ENCODE measurements around the gene CHCHD3. TPM values are rescaled to one million over a fixed set of nuclear protein-coding genes. Genes with fewer than 3 reads are reported as not detected.

The CHCHD3 gene
- total RNA-seq, 1 experiment from 2014 or later, result 114 TPM

DNA sequence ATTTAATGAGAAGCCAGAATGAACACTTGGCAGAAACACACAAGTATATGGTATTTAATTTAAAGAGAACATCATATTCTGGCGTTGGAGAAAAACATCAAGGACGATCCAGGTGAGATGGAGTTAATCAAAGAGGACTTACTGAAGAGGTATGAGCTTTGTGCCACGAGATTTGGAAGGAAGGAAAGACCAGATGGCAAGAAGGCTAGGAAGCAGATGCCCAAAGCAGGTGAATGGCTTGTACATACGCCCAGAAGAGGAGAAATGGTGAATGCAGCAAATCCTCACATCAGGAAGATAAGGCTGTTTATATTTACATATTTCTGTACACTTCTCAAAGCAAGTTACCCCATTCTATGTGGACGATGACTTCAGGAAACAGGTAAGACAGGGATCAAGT, 341.7 kb downstream of the CHCHD3 start (continued):
- TF ChIP-seq, protein P1, sequence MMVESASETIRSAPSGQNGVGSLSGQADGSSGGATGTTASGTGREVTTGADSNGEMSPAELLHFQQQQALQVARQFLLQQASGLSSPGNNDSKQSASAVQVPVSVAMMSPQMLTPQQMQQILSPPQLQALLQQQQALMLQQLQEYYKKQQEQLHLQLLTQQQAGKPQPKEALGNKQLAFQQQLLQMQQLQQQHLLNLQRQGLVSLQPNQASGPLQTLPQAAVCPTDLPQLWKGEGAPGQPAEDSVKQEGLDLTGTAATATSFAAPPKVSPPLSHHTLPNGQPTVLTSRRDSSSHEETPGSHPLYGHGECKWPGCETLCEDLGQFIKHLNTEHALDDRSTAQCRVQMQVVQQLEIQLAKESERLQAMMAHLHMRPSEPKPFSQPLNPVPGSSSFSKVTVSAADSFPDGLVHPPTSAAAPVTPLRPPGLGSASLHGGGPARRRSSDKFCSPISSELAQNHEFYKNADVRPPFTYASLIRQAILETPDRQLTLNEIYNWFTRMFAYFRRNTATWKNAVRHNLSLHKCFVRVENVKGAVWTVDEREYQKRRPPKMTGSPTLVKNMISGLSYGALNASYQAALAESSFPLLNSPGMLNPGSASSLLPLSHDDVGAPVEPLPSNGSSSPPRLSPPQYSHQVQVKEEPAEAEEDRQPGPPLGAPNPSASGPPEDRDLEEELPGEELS (CRISPR knock-in tag; IDR thresholded peaks at IDR 0.05), result no peak
- TF ChIP-seq, protein P2, sequence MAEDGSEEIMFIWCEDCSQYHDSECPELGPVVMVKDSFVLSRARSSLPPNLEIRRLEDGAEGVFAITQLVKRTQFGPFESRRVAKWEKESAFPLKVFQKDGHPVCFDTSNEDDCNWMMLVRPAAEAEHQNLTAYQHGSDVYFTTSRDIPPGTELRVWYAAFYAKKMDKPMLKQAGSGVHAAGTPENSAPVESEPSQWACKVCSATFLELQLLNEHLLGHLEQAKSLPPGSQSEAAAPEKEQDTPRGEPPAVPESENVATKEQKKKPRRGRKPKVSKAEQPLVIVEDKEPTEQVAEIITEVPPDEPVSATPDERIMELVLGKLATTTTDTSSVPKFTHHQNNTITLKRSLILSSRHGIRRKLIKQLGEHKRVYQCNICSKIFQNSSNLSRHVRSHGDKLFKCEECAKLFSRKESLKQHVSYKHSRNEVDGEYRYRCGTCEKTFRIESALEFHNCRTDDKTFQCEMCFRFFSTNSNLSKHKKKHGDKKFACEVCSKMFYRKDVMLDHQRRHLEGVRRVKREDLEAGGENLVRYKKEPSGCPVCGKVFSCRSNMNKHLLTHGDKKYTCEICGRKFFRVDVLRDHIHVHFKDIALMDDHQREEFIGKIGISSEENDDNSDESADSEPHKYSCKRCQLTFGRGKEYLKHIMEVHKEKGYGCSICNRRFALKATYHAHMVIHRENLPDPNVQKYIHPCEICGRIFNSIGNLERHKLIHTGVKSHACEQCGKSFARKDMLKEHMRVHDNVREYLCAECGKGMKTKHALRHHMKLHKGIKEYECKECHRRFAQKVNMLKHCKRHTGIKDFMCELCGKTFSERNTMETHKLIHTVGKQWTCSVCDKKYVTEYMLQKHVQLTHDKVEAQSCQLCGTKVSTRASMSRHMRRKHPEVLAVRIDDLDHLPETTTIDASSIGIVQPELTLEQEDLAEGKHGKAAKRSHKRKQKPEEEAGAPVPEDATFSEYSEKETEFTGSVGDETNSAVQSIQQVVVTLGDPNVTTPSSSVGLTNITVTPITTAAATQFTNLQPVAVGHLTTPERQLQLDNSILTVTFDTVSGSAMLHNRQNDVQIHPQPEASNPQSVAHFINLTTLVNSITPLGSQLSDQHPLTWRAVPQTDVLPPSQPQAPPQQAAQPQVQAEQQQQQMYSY (CRISPR knock-in tag; IDR thresholded peaks at IDR 0.05), result no peak

DNA sequence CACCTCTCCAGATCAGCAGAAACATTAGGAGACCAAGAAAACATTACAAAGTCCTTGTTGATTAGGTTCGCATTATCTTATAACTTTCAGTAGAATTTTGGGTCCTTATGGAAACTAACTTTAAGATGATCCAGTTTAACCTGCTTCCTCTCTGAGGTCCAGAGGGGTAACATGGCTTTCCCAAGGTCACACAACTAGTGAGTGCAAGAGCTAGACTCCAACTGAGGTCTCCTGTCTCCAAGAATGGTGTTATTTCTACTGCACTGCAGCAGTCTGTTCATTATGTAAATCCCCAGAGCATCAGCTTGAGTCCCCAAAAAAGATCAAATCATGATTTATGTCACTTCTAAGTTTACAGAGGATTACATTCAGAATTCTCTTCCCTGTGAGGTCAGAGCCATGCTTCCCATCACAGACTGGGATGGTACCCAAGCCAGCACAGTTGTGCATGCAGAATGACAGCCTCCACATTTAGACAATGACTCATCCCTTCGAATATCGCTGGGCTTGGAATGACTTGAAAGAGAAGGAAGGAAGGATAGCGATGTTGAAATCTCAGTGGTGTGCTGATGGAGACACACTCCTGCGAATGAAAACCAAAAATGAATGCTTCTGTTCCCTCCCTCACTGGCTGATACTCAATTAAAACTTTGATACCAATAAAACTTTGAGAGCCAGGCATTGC, 342.5 kb downstream of the CHCHD3 start:
- DNase-seq (ENCODE audit: low spot score) (no peak), ATAC-seq (no peak)
- ChIA-PET POLR2A (no interaction called here), CTCF (no interaction called here)
- H3K9me3 Mint-ChIP-seq, result peaks cover 14% of the 10 kb centered on the region
- peaks cover 10% of the 10 kb centered on the region for H3K36me3 Mint-ChIP-seq
- H3K4me1 Mint-ChIP-seq, result no peaks in the 10 kb centered on the region
- H3K27ac Mint-ChIP-seq, result no peak overlapping the region
- TF ChIP-seq, protein P3, sequence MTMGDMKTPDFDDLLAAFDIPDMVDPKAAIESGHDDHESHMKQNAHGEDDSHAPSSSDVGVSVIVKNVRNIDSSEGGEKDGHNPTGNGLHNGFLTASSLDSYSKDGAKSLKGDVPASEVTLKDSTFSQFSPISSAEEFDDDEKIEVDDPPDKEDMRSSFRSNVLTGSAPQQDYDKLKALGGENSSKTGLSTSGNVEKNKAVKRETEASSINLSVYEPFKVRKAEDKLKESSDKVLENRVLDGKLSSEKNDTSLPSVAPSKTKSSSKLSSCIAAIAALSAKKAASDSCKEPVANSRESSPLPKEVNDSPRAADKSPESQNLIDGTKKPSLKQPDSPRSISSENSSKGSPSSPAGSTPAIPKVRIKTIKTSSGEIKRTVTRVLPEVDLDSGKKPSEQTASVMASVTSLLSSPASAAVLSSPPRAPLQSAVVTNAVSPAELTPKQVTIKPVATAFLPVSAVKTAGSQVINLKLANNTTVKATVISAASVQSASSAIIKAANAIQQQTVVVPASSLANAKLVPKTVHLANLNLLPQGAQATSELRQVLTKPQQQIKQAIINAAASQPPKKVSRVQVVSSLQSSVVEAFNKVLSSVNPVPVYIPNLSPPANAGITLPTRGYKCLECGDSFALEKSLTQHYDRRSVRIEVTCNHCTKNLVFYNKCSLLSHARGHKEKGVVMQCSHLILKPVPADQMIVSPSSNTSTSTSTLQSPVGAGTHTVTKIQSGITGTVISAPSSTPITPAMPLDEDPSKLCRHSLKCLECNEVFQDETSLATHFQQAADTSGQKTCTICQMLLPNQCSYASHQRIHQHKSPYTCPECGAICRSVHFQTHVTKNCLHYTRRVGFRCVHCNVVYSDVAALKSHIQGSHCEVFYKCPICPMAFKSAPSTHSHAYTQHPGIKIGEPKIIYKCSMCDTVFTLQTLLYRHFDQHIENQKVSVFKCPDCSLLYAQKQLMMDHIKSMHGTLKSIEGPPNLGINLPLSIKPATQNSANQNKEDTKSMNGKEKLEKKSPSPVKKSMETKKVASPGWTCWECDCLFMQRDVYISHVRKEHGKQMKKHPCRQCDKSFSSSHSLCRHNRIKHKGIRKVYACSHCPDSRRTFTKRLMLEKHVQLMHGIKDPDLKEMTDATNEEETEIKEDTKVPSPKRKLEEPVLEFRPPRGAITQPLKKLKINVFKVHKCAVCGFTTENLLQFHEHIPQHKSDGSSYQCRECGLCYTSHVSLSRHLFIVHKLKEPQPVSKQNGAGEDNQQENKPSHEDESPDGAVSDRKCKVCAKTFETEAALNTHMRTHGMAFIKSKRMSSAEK (CRISPR knock-in tag; IDR thresholded peaks at IDR 0.05; ENCODE audit: borderline replicate concordance), result no peak
- no peak for TF ChIP-seq MYBL2 (CRISPR knock-in tag; IDR thresholded peaks at IDR 0.05)
- TF ChIP-seq SP1 (CRISPR knock-in tag; conservative IDR thresholded peaks at IDR 0.05), result no peak
- TF ChIP-seq, protein P4, sequence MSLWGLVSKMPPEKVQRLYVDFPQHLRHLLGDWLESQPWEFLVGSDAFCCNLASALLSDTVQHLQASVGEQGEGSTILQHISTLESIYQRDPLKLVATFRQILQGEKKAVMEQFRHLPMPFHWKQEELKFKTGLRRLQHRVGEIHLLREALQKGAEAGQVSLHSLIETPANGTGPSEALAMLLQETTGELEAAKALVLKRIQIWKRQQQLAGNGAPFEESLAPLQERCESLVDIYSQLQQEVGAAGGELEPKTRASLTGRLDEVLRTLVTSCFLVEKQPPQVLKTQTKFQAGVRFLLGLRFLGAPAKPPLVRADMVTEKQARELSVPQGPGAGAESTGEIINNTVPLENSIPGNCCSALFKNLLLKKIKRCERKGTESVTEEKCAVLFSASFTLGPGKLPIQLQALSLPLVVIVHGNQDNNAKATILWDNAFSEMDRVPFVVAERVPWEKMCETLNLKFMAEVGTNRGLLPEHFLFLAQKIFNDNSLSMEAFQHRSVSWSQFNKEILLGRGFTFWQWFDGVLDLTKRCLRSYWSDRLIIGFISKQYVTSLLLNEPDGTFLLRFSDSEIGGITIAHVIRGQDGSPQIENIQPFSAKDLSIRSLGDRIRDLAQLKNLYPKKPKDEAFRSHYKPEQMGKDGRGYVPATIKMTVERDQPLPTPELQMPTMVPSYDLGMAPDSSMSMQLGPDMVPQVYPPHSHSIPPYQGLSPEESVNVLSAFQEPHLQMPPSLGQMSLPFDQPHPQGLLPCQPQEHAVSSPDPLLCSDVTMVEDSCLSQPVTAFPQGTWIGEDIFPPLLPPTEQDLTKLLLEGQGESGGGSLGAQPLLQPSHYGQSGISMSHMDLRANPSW (CRISPR knock-in tag; conservative IDR thresholded peaks at IDR 0.05; ENCODE audit: low read depth), result no peak
- no peak for TF ChIP-seq GABPB1 (CRISPR knock-in tag; IDR thresholded peaks at IDR 0.05)
- TF ChIP-seq, protein P5, sequence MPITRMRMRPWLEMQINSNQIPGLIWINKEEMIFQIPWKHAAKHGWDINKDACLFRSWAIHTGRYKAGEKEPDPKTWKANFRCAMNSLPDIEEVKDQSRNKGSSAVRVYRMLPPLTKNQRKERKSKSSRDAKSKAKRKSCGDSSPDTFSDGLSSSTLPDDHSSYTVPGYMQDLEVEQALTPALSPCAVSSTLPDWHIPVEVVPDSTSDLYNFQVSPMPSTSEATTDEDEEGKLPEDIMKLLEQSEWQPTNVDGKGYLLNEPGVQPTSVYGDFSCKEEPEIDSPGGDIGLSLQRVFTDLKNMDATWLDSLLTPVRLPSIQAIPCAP (CRISPR knock-in tag; IDR thresholded peaks at IDR 0.05), result no peak
- no peak overlapping the region for H3K4me3 Mint-ChIP-seq
- H3K27me3 Mint-ChIP-seq (ENCODE audit: low read depth), result peaks cover 3% of the 10 kb centered on the region

DNA sequence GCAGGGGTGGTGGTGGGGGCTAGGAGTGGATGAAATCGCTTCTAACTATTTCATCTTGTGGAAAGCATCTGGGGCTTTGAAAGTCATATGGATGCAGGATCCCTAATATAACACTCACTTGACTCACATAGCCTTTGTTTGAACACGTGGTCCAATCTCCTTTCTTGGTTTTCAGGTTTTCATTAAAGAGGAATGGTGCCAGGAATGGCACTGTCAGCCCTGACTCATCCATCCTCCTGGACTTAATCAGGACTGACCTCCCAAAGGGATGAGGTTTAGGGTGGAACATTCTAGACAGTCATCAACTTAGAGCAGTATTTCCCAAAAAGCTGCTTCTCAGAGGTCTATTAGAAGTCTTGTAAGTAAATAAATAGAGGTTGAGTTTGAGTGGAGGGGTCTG, 343.6 kb downstream of the CHCHD3 start:
- Mint-ChIP-seq H3K9me3 (peaks cover 7% of the 10 kb centered on the region), H3K27me3 (ENCODE audit: low read depth) (peaks cover 3% of the 10 kb centered on the region), H3K4me1 (no peaks in the 10 kb centered on the region), H3K36me3 (peaks cover 3% of the 10 kb centered on the region; the same call in 1 of the 2 replicates), H3K4me3 (no peak overlapping the region), H3K27ac (no peak overlapping the region)
- no peak for ATAC-seq
- no peak for DNase-seq (ENCODE audit: low spot score)
- POLR2A ChIA-PET, result no interaction called here
- CTCF ChIA-PET, result no interaction called here
- TF ChIP-seq ZBTB21 (CRISPR knock-in tag; IDR thresholded peaks at IDR 0.05; ENCODE audit: borderline replicate concordance), result no peak
- TF ChIP-seq, protein P3 (CRISPR knock-in tag; IDR thresholded peaks at IDR 0.05; ENCODE audit: borderline replicate concordance), result no peak
- TF ChIP-seq, protein P6, sequence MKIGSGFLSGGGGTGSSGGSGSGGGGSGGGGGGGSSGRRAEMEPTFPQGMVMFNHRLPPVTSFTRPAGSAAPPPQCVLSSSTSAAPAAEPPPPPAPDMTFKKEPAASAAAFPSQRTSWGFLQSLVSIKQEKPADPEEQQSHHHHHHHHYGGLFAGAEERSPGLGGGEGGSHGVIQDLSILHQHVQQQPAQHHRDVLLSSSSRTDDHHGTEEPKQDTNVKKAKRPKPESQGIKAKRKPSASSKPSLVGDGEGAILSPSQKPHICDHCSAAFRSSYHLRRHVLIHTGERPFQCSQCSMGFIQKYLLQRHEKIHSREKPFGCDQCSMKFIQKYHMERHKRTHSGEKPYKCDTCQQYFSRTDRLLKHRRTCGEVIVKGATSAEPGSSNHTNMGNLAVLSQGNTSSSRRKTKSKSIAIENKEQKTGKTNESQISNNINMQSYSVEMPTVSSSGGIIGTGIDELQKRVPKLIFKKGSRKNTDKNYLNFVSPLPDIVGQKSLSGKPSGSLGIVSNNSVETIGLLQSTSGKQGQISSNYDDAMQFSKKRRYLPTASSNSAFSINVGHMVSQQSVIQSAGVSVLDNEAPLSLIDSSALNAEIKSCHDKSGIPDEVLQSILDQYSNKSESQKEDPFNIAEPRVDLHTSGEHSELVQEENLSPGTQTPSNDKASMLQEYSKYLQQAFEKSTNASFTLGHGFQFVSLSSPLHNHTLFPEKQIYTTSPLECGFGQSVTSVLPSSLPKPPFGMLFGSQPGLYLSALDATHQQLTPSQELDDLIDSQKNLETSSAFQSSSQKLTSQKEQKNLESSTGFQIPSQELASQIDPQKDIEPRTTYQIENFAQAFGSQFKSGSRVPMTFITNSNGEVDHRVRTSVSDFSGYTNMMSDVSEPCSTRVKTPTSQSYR (CRISPR knock-in tag; IDR thresholded peaks at IDR 0.05), result no peak

All from WTC11 (cell line).